Spleen (tissue), 11 donors: Measurements from ENCODE around the gene STAT3. TPM values are rescaled to one million over a fixed set of nuclear protein-coding genes. Genes with fewer than 3 reads are reported as not detected.
A peak's percentile ranks its signal among the peaks of the same experiment; 100 is the strongest.

ENCODE experiments used
- DNase-seq: peaks from one replicate; pipeline ENCODE4 v3.0.0-alpha.2; 2020
- H3K27ac ChIP-seq, 8 donors: fragments of 200-600 bp; sonication (generic) in 7 of 8; 1 replicate in 4 of 8; 2 replicates in 4 of 8; pipeline versions ENCODE4 v1.5.0 to v1.8.0; 2016 to 2021; ENCODE audit warnings: inconsistent platforms in 4 of 8, mild to moderate bottlenecking in 4 of 8, moderate library complexity in 1 of 8
- H3K27me3 ChIP-seq, 7 donors: fragments of 200-600 bp; sonication (generic) in 6 of 7; replicated peaks in 1 of 7; 1 replicate in 4 of 7; 2 replicates in 3 of 7; pipeline versions ENCODE4 v1.5.0 to v1.8.0; 2016 to 2021; ENCODE audit warnings: inconsistent platforms in 3 of 7, mild to moderate bottlenecking in 1 of 7
- H3K36me3 ChIP-seq, 6 donors: fragments of 200-600 bp; sonication (generic) in 5 of 6; 1 replicate in 4 of 6; 2 replicates in 2 of 6; pipeline versions ENCODE4 v1.5.0 to v1.8.0; 2016 to 2021; ENCODE audit warnings: inconsistent platforms in 2 of 6
- H3K4me1 ChIP-seq, 6 donors: fragments of 200-600 bp; sonication (generic) in 5 of 6; 1 replicate in 3 of 6; 2 replicates in 3 of 6; pipeline versions ENCODE4 v1.5.0 to v1.8.0; 2016 to 2021; ENCODE audit warnings: inconsistent platforms in 3 of 6
- H3K4me3 ChIP-seq, 8 donors: fragments of 200-600 bp; sonication (generic) in 7 of 8; 1 replicate in 4 of 8; 2 replicates in 4 of 8; pipeline versions ENCODE4 v1.5.0 to v1.8.0; 2016 to 2021; ENCODE audit warnings: inconsistent platforms in 4 of 8, mild to moderate bottlenecking in 4 of 8, moderate library complexity in 2 of 8
- H3K9me3 ChIP-seq, 8 donors: fragments of 200-600 bp; sonication (generic) in 7 of 8; 1 replicate in 4 of 8; 2 replicates in 4 of 8; pipeline versions ENCODE4 v1.5.0 to v1.8.0; 2016 to 2021; ENCODE audit warnings: inconsistent platforms in 4 of 8
- POLR2A ChIP-seq, 3 donors: fragments of 450-650 bp; IDR thresholded peaks; one replicate each; pipeline ENCODE4 v1.5.1; 2017; ENCODE audit warnings: antibody characterized with exemption in 3 of 3, mild to moderate bottlenecking in 1 of 3
- POLR2AphosphoS5 ChIP-seq, 3 donors: sonication (generic); formaldehyde crosslinking; IDR thresholded peaks; one replicate each; pipeline ENCODE4 v1.5.1; 2017; ENCODE audit warnings: antibody characterized with exemption in 3 of 3
- WGBS, 5 donors: extraction: QIAGEN DNeasy Blood & Tissue Kit in 3 of 5; methylation state at CpG; one replicate each; pipeline versions ENCODE4 v1.1.5 to v1.1.7; 2013 to 2018; 5-methylcytosine and 5-hydroxymethylcytosine counted together
- intact Hi-C: fragments of 100-400 bp; cut with DNase I; formaldehyde crosslinking; loops from one replicate; pipeline ENCODE4 v1.15.0; 2023; ENCODE audit warnings: low total_unique reads
- polyA plus RNA-seq, 3 donors: library from polyadenylated mRNA; stranded (reverse); fragments of 200-250 nt; gene quantifications; one replicate each; pipeline ENCODE4 v1.2.1, GENCODE V29; 2013
- total RNA-seq, 7 donors: library from RNA; depleted of rRNA in 3 of 7; stranded (reverse); fragments of >200 nt in 3 of 7; fragmentation: NEBNext Ultra II Directional in 4 of 7; extraction: Animal tissue kit (Norgen Biotek cat#: 25700) in 4 of 7; gene quantifications; one replicate each; pipeline versions ENCODE4 v1.1.0 to v1.2.1, GENCODE V29; 2016 to 2021
- TF ChIP-seq, protein P1 (sequence below), 11 experiments: fragments of 200-600 bp in 7 of 11; fragments of 450-650 bp in 4 of 11; sonication (generic) in 4 of 11; IDR thresholded peaks in 8 of 11; conservative IDR thresholded peaks in 3 of 11; 1 replicate in 7 of 11; 2 replicates in 4 of 11; pipeline versions ENCODE4 v1.4.0 to v1.8.0; 2016 to 2021; ENCODE audit warnings: antibody characterized with exemption in 11 of 11, inconsistent platforms in 4 of 11, mild to moderate bottlenecking in 1 of 11
- donor health status: healthy with polysubstance abuse.
- donor health status: DM: no; HTN: no; CAD: no; lungs with moderate emphysema.
- donor health status: DM: no; HTN: no; CAD: no.
- donor health status: Bipolar disorder and iron deficiency.
- donor health status: healthy.
- donor health status: DM: no; HTN: no; CAD: no.
- donor health status: DM: yes; HTN: yes; CAD: no.

The STAT3 gene
- total and polyA plus RNA-seq, 10 donors: 18.3 to 326 (median 241) TPM

DNA sequence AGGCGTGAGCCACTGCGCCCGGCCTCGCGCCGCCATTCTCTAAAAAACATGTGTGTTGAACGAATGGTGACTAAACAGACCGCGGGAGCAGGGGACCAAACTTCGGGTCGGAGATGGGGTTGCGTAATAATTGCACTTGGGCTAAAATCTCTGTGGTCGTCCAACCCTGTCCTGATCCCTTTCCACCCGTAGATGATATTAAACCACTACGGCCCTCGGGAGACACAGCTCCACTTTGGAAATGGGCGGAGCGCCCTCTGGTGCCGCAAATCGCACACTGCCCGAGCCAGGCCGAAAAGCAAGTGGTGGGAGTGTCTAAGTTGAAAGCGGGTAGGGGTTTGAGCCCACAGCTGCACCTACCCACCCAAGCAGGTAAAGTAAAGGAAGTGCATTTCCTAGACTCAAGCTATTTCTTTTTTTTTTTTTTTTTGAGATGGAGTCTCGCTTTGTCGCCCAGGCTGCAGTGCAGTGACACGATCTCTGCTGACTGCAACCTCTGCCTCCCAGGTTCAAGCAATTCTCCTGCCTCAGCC lies 17.8 kb upstream of the STAT3 start:
- peak; percentile 95 for DNase-seq
- Histone ChIP-seq H3K36me3 (peaks cover 0 to 32% (median 11%) of the 10 kb centered on the region in 6 donors), H3K4me3 (peak overlapping the region in 1 of 8 donors; percentile 19), H3K27ac (peak overlapping the region in 7 of 8 donors; percentile 72 to 87 (median 80)), H3K27me3 (no peaks in the 10 kb centered on the region), H3K9me3 (no peaks in the 10 kb centered on the region), H3K4me1 (peaks cover 16 to 89% (median 52%) of the 10 kb centered on the region in 6 donors)
- 34 to 38% (median 35%) methylated on average over 25 to 26 of the region's 26 CpGs for WGBS, 5 donors
- intact Hi-C loops: loop anchor here (5.0 kb wide), 1 partner anchor 84 kb away; no protein-coding TSS in a partner anchor
- TF ChIP-seq, protein P1, sequence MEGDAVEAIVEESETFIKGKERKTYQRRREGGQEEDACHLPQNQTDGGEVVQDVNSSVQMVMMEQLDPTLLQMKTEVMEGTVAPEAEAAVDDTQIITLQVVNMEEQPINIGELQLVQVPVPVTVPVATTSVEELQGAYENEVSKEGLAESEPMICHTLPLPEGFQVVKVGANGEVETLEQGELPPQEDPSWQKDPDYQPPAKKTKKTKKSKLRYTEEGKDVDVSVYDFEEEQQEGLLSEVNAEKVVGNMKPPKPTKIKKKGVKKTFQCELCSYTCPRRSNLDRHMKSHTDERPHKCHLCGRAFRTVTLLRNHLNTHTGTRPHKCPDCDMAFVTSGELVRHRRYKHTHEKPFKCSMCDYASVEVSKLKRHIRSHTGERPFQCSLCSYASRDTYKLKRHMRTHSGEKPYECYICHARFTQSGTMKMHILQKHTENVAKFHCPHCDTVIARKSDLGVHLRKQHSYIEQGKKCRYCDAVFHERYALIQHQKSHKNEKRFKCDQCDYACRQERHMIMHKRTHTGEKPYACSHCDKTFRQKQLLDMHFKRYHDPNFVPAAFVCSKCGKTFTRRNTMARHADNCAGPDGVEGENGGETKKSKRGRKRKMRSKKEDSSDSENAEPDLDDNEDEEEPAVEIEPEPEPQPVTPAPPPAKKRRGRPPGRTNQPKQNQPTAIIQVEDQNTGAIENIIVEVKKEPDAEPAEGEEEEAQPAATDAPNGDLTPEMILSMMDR (IDR thresholded peaks at IDR 0.05 in 8 of 11, conservative IDR thresholded peaks at IDR 0.05 in 3 of 11): peak; percentile 86 to 96 (median 90)
- TF ChIP-seq POLR2A (IDR thresholded peaks at IDR 0.05) (no peak), POLR2AphosphoS5 (IDR thresholded peaks at IDR 0.05) (peak; percentile 56 to 76 (median 73))

DNA sequence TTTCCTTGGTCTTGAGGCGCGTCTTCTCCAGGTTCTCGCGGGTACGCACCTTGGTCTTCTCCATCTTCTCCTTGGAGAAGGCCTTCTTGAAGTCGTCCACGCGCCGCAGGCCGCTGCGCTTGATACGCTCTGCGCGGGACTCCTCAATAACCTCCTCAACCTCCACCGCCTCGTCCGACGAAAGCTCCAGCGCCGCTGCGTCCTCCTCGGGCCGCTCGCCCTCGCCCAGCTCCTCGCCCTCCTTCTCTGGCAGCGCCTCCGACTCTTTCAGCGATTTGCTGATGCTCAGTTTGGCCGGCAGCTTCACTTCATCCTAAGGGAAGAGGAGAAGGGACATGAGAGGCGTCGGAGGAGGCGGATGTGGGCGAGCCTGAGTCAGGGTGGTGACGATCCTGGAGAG lies 16.8 kb upstream of the STAT3 start:
- peaks cover 16 to 83% (median 51%) of the 10 kb centered on the region in 6 donors for H3K4me1 ChIP-seq
- H3K4me3 ChIP-seq: no peak overlapping the region
- no peaks in the 10 kb centered on the region for H3K9me3 ChIP-seq
- TF ChIP-seq POLR2AphosphoS5 (IDR thresholded peaks at IDR 0.05) (peak in 1 of 3 donors; percentile 12), POLR2A (IDR thresholded peaks at IDR 0.05) (no peak)
- TF ChIP-seq, protein P1 (IDR thresholded peaks at IDR 0.05 in 8 of 11, conservative IDR thresholded peaks at IDR 0.05 in 3 of 11): no peak
- intact Hi-C loops: loop anchor here (5.0 kb wide), 1 partner anchor 83 kb away; no protein-coding TSS in a partner anchor
- no peak for DNase-seq
- no peaks in the 10 kb centered on the region for H3K27me3 ChIP-seq
- WGBS, 5 donors: 91 to 95% (median 93%) methylated on average over 35 of the region's 35 CpGs
- no peak overlapping the region for H3K27ac ChIP-seq
- peaks cover 0 to 32% (median 11%) of the 10 kb centered on the region in 6 donors for H3K36me3 ChIP-seq

DNA sequence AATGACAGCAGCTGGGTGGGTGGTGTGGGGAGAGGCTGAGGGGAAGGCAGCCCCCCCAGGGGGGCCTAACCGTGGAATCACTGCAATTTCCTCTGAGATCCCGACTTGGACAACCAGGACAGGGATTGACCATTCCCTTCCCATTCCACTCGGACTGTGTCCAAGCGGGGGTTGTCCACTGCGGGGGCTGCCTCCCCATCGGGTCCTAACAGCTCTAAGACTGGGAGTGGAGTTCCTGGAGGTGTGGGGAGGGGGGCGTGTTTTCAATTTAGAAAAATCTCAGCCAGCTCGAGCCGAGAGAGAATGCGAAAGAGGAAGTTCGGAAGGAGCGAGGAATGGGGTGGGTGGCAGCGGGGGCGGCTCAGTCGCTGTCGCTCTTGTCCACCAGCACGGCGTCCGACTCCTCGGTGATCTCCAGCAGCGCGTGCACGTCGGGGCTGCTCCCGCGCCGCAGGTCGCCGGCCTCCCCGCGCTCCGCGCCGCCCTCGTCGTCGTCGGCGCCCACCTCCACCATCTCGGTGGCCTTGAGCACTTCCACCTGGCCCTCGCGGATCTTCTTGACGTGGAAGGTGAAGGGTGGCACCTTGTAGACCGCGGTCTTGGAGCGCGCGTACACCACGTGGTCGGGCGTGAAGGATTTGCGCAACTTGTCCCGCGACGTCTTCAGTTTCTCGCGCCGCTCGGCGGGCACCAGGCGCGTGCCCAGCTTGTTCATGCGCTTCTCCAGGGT lies 16.2 kb upstream of the STAT3 start:
- Histone ChIP-seq H3K4me3 (no peak overlapping the region), H3K36me3 (peaks cover 0 to 32% (median 11%) of the 10 kb centered on the region in 6 donors), H3K4me1 (peaks cover 14 to 83% (median 47%) of the 10 kb centered on the region in 6 donors), H3K27me3 (no peaks in the 10 kb centered on the region), H3K9me3 (no peaks in the 10 kb centered on the region), H3K27ac (peak overlapping the region in 1 of 8 donors; percentile 27)
- WGBS, 5 donors: 82 to 90% (median 86%) methylated on average over 51 to 63 of the region's 63 CpGs
- no peak for DNase-seq
- intact Hi-C loops: loop anchor here (5.0 kb wide), 1 partner anchor 82 kb away; no protein-coding TSS in a partner anchor
- TF ChIP-seq, protein P1 (IDR thresholded peaks at IDR 0.05 in 8 of 11, conservative IDR thresholded peaks at IDR 0.05 in 3 of 11): no peak
- TF ChIP-seq POLR2A (IDR thresholded peaks at IDR 0.05) (no peak), POLR2AphosphoS5 (IDR thresholded peaks at IDR 0.05) (peak in 1 of 3 donors; percentile 25)

DNA sequence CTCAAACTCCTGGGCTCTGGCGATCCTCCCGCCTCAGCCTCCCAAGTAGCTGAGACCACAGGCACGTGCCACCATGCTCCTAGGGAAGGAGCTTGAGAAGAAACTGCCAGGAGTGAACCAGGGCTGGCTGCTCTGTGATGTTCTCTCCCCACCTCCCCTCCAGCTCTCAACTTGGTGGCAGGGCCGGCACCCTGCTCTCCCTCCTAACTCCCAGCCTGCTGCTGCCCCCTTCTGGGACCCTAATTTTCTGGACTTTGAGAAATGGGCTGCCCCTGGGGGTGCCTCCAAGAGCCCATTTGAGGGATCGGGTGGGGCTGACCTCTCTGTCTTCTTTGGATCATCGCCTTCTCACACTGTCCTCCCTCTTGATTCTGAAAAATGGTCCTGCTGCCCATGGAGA lies 14.9 kb upstream of the STAT3 start:
- 74 to 82% (median 76%) methylated on average over 6 of the region's 6 CpGs for WGBS, 5 donors
- TF ChIP-seq POLR2AphosphoS5 (IDR thresholded peaks at IDR 0.05) (peak in 1 of 3 donors; percentile 21), POLR2A (IDR thresholded peaks at IDR 0.05) (no peak)
- TF ChIP-seq, protein P1 (IDR thresholded peaks at IDR 0.05 in 8 of 11, conservative IDR thresholded peaks at IDR 0.05 in 3 of 11): peak in 4 of 11 experiments; percentile 23 to 34 (median 27)
- no peak overlapping the region for H3K4me3 ChIP-seq
- peak overlapping the region in 1 of 8 donors; percentile 21 for H3K27ac ChIP-seq
- H3K9me3 ChIP-seq: no peaks in the 10 kb centered on the region
- intact Hi-C loops: no loop called here
- H3K36me3 ChIP-seq: peaks cover 0 to 32% (median 11%) of the 10 kb centered on the region in 6 donors
- H3K4me1 ChIP-seq: peaks cover 10 to 81% (median 39%) of the 10 kb centered on the region in 6 donors
- DNase-seq: no peak
- no peaks in the 10 kb centered on the region for H3K27me3 ChIP-seq
